Pancreas (tissue), 10 donors: ENCODE results near the gene MAP2K6. TPM values are rescaled to one million over a fixed set of nuclear protein-coding genes. Genes with fewer than 3 reads are reported as not detected.

Source experiments
- ATAC-seq, 4 donors: fragments of 200-7000 bp; cut with Tn5 transposase; one replicate each; pipeline versions ENCODE4 v1.8.0 to v1.9.1; 2020; ENCODE audit warnings: mild to moderate bottlenecking in 4 of 4, moderate library complexity in 4 of 4
- DNase-seq, 6 donors: peaks; one replicate each; pipeline ENCODE4 v3.0.0-alpha.2; 2020
- FAIRE-seq: peaks from 2 replicates; lab custom pipeline; 2012; peaks lifted over from hg19 to GRCh38; lab: Jason Lieb, UNC
- H3K27ac ChIP-seq, 4 donors: fragments of 200-600 bp; sonication (generic); 1 replicate in 3 of 4; 2 replicates in 1 of 4; pipeline versions ENCODE4 v1.5.0 to v1.8.0; 2020
- H3K27me3 ChIP-seq, 4 donors: fragments of 200-600 bp; one replicate each; pipeline ENCODE4 v1.8.0; 2021
- H3K36me3 ChIP-seq, 3 donors: fragments of 200-600 bp; sonication (generic) in 1 of 3; one replicate each; pipeline versions ENCODE4 v1.5.0 to v1.8.0; 2020 to 2021
- H3K4me1 ChIP-seq, 3 donors: fragments of 200-600 bp; one replicate each; pipeline ENCODE4 v1.8.0; 2021
- H3K4me3 ChIP-seq, 4 donors: fragments of 200-600 bp; sonication (generic) in 2 of 4; one replicate each; pipeline versions ENCODE4 v1.5.0 to v1.8.0; 2020 to 2021
- H3K9me3 ChIP-seq, 4 donors: fragments of 200-600 bp; one replicate each; pipeline ENCODE4 v1.8.0; 2021
- WGBS, 2 donors: extraction: QIAGEN DNeasy Blood & Tissue Kit; methylation state at CpG; one replicate each; pipeline ENCODE4 v1.1.7; 2013; 5-methylcytosine and 5-hydroxymethylcytosine counted together
- intact Hi-C, 3 donors: fragments of 100-400 bp; cut with DNase I; formaldehyde crosslinking; loops; one replicate each; pipeline versions ENCODE4 v1.11.1 to v1.14.2; 2022
- polyA plus RNA-seq, 2 donors: library from polyadenylated mRNA; stranded (reverse); fragments of 200-250 nt; gene quantifications; one replicate each; pipeline ENCODE4 v1.2.3, GENCODE V29; 2013
- total RNA-seq, 6 donors: library from RNA; stranded (reverse); fragmentation: NEBNext Ultra II Directional in 4 of 6; extraction: Animal tissue kit (Norgen Biotek cat#: 25700) in 4 of 6; gene quantifications; one replicate each; pipeline versions ENCODE4 v1.2.1 to v1.2.4, GENCODE V29; 2021 to 2023
- TF ChIP-seq, protein P1 (sequence below), 4 donors: fragments of 200-600 bp; sonication (generic) in 3 of 4; IDR thresholded peaks; one replicate each; pipeline versions ENCODE4 v1.5.0 to v1.8.0; 2021; ENCODE audit warnings: antibody characterized with exemption in 4 of 4
- donor health status: healthy with polysubstance abuse.
- donor health status: DM: no; HTN: no; CAD: no; lungs with moderate emphysema.
- donor health status: DM: no; HTN: no; CAD: no.
- donor health status: control.
- donor health status: control.
- donor health status: Bipolar disorder and iron deficiency.
- donor health status: DM: yes; HTN: yes; CAD: no.
- donor health status: DM: no; HTN: no; CAD: no.
- donor health status: DM: no; HTN: no; CAD: no.
- donor health status: DM: yes; HTN: yes; CAD: no.

Gene MAP2K6
- total and polyA plus RNA-seq, 8 donors: 6.2 to 12.9 (median 9.0) TPM

DNA sequence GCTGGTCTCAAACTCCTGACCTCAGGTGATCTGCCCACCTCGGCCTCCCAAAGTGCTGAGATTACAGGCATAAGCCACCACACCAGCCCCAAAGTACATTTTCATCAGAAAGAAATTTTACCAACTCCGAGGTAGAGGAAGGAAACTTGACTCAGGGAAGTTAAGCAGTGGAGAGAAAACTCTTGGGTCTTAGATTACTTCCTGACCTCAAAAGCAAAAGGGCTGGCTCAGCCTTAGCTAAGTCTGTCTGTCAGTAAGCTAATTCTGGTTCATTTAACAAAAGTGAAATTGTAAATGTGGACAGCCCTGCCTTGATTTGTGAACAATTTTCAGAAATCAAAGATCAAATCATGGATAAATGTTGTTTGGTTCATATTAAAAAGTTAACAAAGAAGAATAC is 30.6 kb downstream of the MAP2K6 start:
- no peaks in the 10 kb centered on the region for H3K36me3 ChIP-seq
- TF ChIP-seq, protein P1, sequence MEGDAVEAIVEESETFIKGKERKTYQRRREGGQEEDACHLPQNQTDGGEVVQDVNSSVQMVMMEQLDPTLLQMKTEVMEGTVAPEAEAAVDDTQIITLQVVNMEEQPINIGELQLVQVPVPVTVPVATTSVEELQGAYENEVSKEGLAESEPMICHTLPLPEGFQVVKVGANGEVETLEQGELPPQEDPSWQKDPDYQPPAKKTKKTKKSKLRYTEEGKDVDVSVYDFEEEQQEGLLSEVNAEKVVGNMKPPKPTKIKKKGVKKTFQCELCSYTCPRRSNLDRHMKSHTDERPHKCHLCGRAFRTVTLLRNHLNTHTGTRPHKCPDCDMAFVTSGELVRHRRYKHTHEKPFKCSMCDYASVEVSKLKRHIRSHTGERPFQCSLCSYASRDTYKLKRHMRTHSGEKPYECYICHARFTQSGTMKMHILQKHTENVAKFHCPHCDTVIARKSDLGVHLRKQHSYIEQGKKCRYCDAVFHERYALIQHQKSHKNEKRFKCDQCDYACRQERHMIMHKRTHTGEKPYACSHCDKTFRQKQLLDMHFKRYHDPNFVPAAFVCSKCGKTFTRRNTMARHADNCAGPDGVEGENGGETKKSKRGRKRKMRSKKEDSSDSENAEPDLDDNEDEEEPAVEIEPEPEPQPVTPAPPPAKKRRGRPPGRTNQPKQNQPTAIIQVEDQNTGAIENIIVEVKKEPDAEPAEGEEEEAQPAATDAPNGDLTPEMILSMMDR (IDR thresholded peaks at IDR 0.05): no peak

DNA sequence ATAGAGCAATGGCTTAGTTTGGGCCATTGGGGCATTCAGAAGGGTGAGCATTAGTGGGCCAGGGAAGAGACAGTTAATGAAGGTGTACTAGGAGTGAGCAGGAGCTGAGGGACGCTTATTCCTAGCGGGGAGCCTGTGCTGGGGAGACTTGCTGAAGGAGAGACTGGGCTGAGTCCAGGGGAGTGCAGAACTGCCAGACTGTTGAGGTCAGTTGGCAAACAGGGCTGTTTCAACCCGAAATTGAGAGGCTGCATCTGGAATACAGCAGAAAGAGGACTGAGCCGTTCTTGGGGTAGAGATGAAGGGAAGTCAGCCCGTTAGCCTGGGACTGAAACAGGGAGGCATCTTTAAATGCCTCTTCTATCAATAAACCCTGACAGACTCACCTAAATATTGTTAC is 33.2 kb downstream of the MAP2K6 start:
- intact Hi-C loops: no loop called here
- ATAC-seq: peak in 1 of 4 donors; percentile 32
- H3K36me3 ChIP-seq: no peaks in the 10 kb centered on the region
- WGBS, 2 donors: 84 to 86% methylated on average over 5 of the region's 5 CpGs
- no peaks in the 10 kb centered on the region for H3K27me3 ChIP-seq
- peaks cover 0 to 7% (median 0%) of the 10 kb centered on the region in 3 donors for H3K4me1 ChIP-seq
- TF ChIP-seq, protein P1 (IDR thresholded peaks at IDR 0.05): no peak
- H3K9me3 ChIP-seq: no peaks in the 10 kb centered on the region
- DNase-seq: no peak
- H3K27ac ChIP-seq: no peak overlapping the region
- no peak overlapping the region for H3K4me3 ChIP-seq
- FAIRE-seq: no peak

More for the DNA sequence above, 30.6 kb downstream of the MAP2K6 start:
- intact Hi-C loops: no loop called here
- no peak overlapping the region for H3K27ac ChIP-seq
- WGBS, 2 donors: 86 to 91% methylated on average over 2 of the region's 2 CpGs
- H3K4me3 ChIP-seq: no peak overlapping the region
- H3K4me1 ChIP-seq: peaks cover 0 to 7% (median 0%) of the 10 kb centered on the region in 3 donors
- H3K27me3 ChIP-seq: no peaks in the 10 kb centered on the region
- FAIRE-seq: no peak
- no peaks in the 10 kb centered on the region for H3K9me3 ChIP-seq
- no peak for DNase-seq
- no peak for ATAC-seq

DNA sequence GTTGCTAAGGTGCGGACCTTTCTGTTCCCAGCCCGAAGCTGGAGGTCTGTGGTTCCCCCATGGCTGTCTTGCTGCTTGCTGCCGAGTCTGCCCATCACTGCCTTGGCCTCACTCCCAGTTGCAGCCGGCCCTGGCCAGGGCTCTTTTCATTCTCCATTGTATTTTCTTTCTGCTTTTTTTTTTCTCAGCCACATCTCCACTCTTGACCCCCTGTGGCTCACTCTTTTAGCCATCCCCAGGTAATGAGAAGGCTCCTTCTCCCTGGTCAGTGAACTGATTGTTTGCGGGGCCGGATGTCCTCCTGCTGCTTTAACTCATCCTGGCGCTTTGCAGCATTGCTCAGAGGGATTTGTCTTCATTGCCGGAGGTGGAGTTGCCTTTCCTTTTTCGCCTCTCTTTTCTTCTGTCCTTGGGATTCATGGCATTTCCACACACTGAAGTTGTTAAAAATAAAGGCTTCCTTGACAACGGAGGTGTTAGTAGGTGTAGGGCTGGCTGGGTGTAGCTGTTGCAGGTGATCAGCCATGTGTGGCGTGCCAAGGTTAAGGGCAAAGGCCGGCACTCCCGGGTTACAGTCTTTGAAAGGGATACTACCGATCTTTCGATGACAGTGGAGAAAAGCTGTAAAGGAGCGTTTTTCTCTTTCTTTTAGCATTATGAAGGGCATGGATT is 34.1 kb downstream of the MAP2K6 start:
- WGBS, 2 donors: 28 to 34% methylated on average over 16 of the region's 16 CpGs

DNA sequence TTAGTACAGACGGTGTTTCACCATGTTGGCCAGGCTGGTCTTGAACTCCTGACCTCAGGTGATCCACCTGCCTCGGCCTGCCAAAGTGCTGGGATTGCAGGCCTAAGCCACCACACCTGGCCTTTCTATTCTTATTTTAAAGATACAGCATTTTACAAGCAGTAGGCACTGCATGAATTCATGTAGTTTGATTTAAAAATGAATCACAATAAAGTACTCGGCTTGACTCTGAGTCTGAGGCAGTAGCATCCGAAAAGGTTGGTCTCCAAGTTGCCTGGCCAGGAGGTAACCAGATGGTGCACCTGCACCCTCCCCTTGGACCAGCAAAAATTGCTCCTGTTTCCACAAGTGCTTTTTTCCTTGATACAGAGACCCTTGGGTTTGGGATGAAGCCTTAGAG is 35.6 kb downstream of the MAP2K6 start:
- Histone ChIP-seq H3K27ac (no peak overlapping the region), H3K27me3 (no peaks in the 10 kb centered on the region), H3K9me3 (no peaks in the 10 kb centered on the region), H3K36me3 (no peaks in the 10 kb centered on the region), H3K4me3 (no peak overlapping the region), H3K4me1 (peaks cover 0 to 7% (median 0%) of the 10 kb centered on the region in 3 donors)
- ATAC-seq (no peak), DNase-seq (no peak), FAIRE-seq (no peak)
- TF ChIP-seq, protein P1 (IDR thresholded peaks at IDR 0.05): no peak
- 85 to 92% methylated on average over 4 of the region's 4 CpGs for WGBS, 2 donors
- intact Hi-C loops: no loop called here

More for the DNA sequence above, 34.1 kb downstream of the MAP2K6 start:
- Histone ChIP-seq H3K4me3 (peak overlapping the region in 1 of 4 donors; percentile 17), H3K27me3 (no peaks in the 10 kb centered on the region), H3K4me1 (peaks cover 0 to 7% (median 0%) of the 10 kb centered on the region in 3 donors), H3K36me3 (no peaks in the 10 kb centered on the region), H3K27ac (no peak overlapping the region), H3K9me3 (no peaks in the 10 kb centered on the region)
- intact Hi-C loops: no loop called here
- TF ChIP-seq, protein P1 (IDR thresholded peaks at IDR 0.05): no peak
- peak in 4 of 6 donors; percentile 12 to 58 (median 31) for DNase-seq
- no peak for FAIRE-seq
- ATAC-seq: peak; percentile 74 to 90 (median 82)

DNA sequence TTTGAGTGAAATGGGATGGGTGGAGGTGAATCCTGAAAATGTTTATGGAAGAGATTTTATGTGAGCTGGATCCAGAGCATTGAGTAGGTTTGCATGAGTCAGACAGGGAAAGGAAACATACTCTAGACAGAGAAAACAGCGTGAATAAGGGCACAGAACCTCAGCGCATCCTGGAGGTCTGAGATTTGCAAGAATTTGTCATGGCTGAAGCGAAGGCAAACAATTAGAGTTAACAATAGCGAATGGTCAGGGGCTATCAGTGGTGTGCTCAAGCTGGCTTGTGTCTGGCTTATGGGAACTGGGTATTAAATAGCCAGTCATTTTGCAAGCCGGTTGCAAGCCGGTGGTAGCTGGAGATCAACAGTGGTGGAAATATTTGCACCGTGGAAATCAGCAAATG is 36.4 kb downstream of the MAP2K6 start:
- H3K36me3 ChIP-seq: no peaks in the 10 kb centered on the region
- FAIRE-seq (no peak), DNase-seq (no peak), ATAC-seq (no peak)
- no peak overlapping the region for H3K4me3 ChIP-seq
- WGBS, 2 donors: 87 to 91% methylated on average over 7 of the region's 7 CpGs
- no peak overlapping the region for H3K27ac ChIP-seq
- H3K4me1 ChIP-seq: peaks cover 0 to 7% (median 0%) of the 10 kb centered on the region in 3 donors
- no peaks in the 10 kb centered on the region for H3K27me3 ChIP-seq
- TF ChIP-seq, protein P1 (IDR thresholded peaks at IDR 0.05): no peak
- intact Hi-C loops: no loop called here
- no peaks in the 10 kb centered on the region for H3K9me3 ChIP-seq
